ENCODE results near the gene USHBP1. TPM values are rescaled to one million over a fixed set of nuclear protein-coding genes. Genes with fewer than 3 reads are reported as not detected.
"Not testable (repeated sequence)": the region's sequence is repeated elsewhere in the genome, so short reads cannot be mapped to it uniquely, and the experiment has no call there.

USHBP1 gene
- total and polyA plus RNA-seq, 10 of the 15 experiments (the other 5 are each of a cell fraction or from before 2014, with no cell fraction given): 0.05 to 0.96 (median 0.22) TPM; not detected in 2

GRCh38 chr19:17296273-17296672 lies 31.7 kb upstream of the USHBP1 start:
- CTCF ChIA-PET: interaction anchor here (1.4 to 1.8 kb wide), 2 partner anchors 9 to 90 kb away, joined by 4 to 8 read pairs; partner anchors contain the start of gene MRPL34
- no peaks in the 10 kb centered on the region for H3K27me3 ChIP-seq (replicated peaks in 1 of 2; ENCODE audit: control insufficient read depth in 2 of 2, insufficient read depth in 2 of 2, low read length in 1 of 2)
- TF ChIP-seq ZBED1 (IDR thresholded peaks at IDR 0.05; ENCODE audit: borderline replicate concordance) (no peak), NFXL1 (IDR thresholded peaks at IDR 0.05; ENCODE audit: borderline replicate concordance) (no peak), IRF3 (IDR thresholded peaks at IDR 0.05) (no peak), EP300 (IDR thresholded peaks at IDR 0.05; ENCODE audit: borderline replicate concordance in 1 of 2, control insufficient read depth in 1 of 2, low read depth in 2 of 2, low read length in 2 of 2) (no peak), USF2 (IDR thresholded peaks at IDR 0.05; ENCODE audit: borderline replicate concordance, low read depth, low read length) (no peak), YBX1 (IDR thresholded peaks at IDR 0.05) (no peak)
- no peaks in the 10 kb centered on the region for H4K20me1 ChIP-seq (ENCODE audit: control insufficient read depth, insufficient read depth)
- BruUV-seq (replicated peaks): no TSS peak
- 70% methylated on average over 4 of the region's 4 CpGs for WGBS (ENCODE audit: insufficient coverage, insufficient replicate concordance, low lambda C conversion rate, missing lambda C conversion rate)
- H3K4me3 ChIP-seq: no peak overlapping the region
- intact Hi-C loops (cut with micrococcal nuclease; ENCODE audit: unreplicated experiment): no loop called here
- ATAC-seq: no peak
- POLR2A ChIA-PET: interaction anchor here (0.5 kb wide), 1 partner anchor 88 kb away, joined by 9 read pairs; no protein-coding TSS in a partner anchor
- H3K4me2 ChIP-seq (ENCODE audit: control insufficient read depth, insufficient read depth): no peak overlapping the region
- no peak overlapping the region for H3K27ac ChIP-seq (ENCODE audit: control insufficient read depth, insufficient read depth)
- SMC1A ChIA-PET (ENCODE audit: uncharacterized antibody, unreplicated experiment): interaction anchor here (0.9 kb wide), 1 partner anchor 54 kb away, joined by 3 read pairs; no protein-coding TSS in a partner anchor
- no peak overlapping the region for H3K9ac ChIP-seq (ENCODE audit: control insufficient read depth, insufficient read depth, low read length)
- no peaks in the 10 kb centered on the region; the same call in 1 of the 2 replicates for H3K79me2 ChIP-seq (ENCODE audit: control insufficient read depth, insufficient read depth, low read length)
- no peaks in the 10 kb centered on the region; the same call in 1 of the 3 replicates for H3K9me3 ChIP-seq (replicated peaks; ENCODE audit: control insufficient read depth, insufficient read depth, low read length)
- in situ Hi-C loops (cut with MboI): no loop called here
- H3K36me3 ChIP-seq (ENCODE audit: control insufficient read depth in 2 of 2, insufficient read depth in 2 of 2, low read length in 1 of 2): no peaks in the 10 kb centered on the region
- FAIRE-seq: no peak
- no peak for DNase-seq (ENCODE audit: low read depth, low spot score)
- peaks cover 4% of the 10 kb centered on the region; the same call in 1 of the 2 replicates for H3K4me1 ChIP-seq (ENCODE audit: control insufficient read depth, insufficient read depth, low read length)
- RAD21 ChIA-PET (ENCODE audit: unreplicated experiment): interaction anchor here (0.8 kb wide), 1 partner anchor 9 kb away, joined by 4 read pairs; the partner anchor contains the start of gene MRPL34
- H2AFZ ChIP-seq (ENCODE audit: control insufficient read depth, low read depth, low read length): no peak overlapping the region

GRCh38 chr19:17295551-17295950 lies 31.0 kb upstream of the USHBP1 start:
- CTCF ChIA-PET: interaction anchor here (1.4 to 4.5 kb wide), 2 partner anchors 9 to 90 kb away, joined by 4 to 43 read pairs; partner anchors contain the start of genes ABHD8 and MRPL34

More at GRCh38 chr19:17295551-17295950, 31.0 kb upstream of the USHBP1 start:
- H3K27ac ChIP-seq (ENCODE audit: control insufficient read depth, insufficient read depth); in situ Hi-C loops (cut with MboI); BruUV-seq (replicated peaks); ATAC-seq; POLR2A ChIA-PET; RAD21 ChIA-PET (ENCODE audit: unreplicated experiment); H3K9ac ChIP-seq (ENCODE audit: control insufficient read depth, insufficient read depth, low read length); H3K79me2 ChIP-seq (ENCODE audit: control insufficient read depth, insufficient read depth, low read length); H3K4me1 ChIP-seq (ENCODE audit: control insufficient read depth, insufficient read depth, low read length); H3K4me3 ChIP-seq; H4K20me1 ChIP-seq (ENCODE audit: control insufficient read depth, insufficient read depth); H3K27me3 ChIP-seq (replicated peaks in 1 of 2; ENCODE audit: control insufficient read depth in 2 of 2, insufficient read depth in 2 of 2, low read length in 1 of 2); H2AFZ ChIP-seq (ENCODE audit: control insufficient read depth, low read depth, low read length); FAIRE-seq; H3K9me3 ChIP-seq (replicated peaks; ENCODE audit: control insufficient read depth, insufficient read depth, low read length); H3K36me3 ChIP-seq (ENCODE audit: control insufficient read depth in 2 of 2, insufficient read depth in 2 of 2, low read length in 1 of 2); H3K4me2 ChIP-seq (ENCODE audit: control insufficient read depth, insufficient read depth); DNase-seq (ENCODE audit: low read depth, low spot score); intact Hi-C loops (cut with micrococcal nuclease; ENCODE audit: unreplicated experiment): not testable (repeated sequence)
- SMC1A ChIA-PET (ENCODE audit: uncharacterized antibody, unreplicated experiment): interaction anchor here (0.9 kb wide), 1 partner anchor 55 kb away, joined by 3 read pairs; no protein-coding TSS in a partner anchor
- 100% methylated on average over 6 of the region's 6 CpGs for WGBS (ENCODE audit: insufficient coverage, insufficient replicate concordance, low lambda C conversion rate, missing lambda C conversion rate)

All from GM12878 (cell line).